Subcutaneous adipose tissue (tissue), 4 donors: ENCODE measurements around the gene DENND4B. TPM values are rescaled to one million over a fixed set of nuclear protein-coding genes. Genes with fewer than 3 reads are reported as not detected.

Experiments
- total RNA-seq, 4 donors: library from RNA; depleted of rRNA; stranded (reverse); fragments of >200 nt; gene quantifications; one replicate each; pipeline ENCODE4 v1.1.0, GENCODE V29; 2016
- TF ChIP-seq, protein P1 (sequence below): fragments of 450-650 bp; IDR thresholded peaks from one replicate; pipeline ENCODE4 v1.5.1; 2016; ENCODE audit warnings: low read depth, mild to moderate bottlenecking, control low read depth, antibody characterized with exemption, moderate library complexity

DENND4B gene
- 10 to 100 TPM; 33.8 to 67.6 (median 43.6) TPM for total RNA-seq

DNA sequence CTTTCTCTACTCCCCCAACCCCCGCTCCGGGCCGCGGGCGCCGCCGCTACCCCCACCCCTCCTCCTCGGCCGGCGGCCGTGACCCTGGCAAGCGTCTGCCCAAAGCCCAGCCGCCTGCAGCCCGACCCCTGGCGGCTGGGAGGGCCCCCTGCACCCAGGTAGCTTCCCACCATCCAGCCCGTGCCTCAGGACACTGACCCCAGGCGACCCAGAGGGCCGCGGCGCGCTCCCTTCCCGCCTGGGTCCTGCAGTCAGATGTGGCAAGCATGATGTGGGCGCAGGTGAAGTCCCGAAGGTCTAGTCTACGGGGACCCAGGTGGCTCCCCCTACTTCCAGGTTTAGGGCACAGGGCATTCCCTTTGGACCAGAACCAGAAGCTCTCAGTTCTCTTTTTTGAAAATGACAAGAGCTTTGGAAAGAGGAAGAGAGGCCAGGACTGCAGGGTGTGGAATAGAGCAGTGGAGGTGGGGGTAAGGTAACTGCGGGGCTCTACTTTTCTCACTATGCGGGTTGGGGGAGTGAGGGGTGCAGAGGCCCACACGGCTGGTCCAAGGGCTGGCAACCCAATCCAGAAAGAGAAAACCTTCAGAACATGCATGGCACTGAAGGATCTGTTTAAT lies at the start of gene DENND4B:
Gene DENND4B, minus strand, starts transcription at position 97 of the 620 bp plus-strand sequence. CDS start 2,344 bp downstream, outside the sequence.
- TF ChIP-seq, protein P1, sequence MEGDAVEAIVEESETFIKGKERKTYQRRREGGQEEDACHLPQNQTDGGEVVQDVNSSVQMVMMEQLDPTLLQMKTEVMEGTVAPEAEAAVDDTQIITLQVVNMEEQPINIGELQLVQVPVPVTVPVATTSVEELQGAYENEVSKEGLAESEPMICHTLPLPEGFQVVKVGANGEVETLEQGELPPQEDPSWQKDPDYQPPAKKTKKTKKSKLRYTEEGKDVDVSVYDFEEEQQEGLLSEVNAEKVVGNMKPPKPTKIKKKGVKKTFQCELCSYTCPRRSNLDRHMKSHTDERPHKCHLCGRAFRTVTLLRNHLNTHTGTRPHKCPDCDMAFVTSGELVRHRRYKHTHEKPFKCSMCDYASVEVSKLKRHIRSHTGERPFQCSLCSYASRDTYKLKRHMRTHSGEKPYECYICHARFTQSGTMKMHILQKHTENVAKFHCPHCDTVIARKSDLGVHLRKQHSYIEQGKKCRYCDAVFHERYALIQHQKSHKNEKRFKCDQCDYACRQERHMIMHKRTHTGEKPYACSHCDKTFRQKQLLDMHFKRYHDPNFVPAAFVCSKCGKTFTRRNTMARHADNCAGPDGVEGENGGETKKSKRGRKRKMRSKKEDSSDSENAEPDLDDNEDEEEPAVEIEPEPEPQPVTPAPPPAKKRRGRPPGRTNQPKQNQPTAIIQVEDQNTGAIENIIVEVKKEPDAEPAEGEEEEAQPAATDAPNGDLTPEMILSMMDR = no peak

- TF ChIP-seq, protein P1 = no peak
Measured at GRCh38 chr1:153995640-153996039, 49.1 kb upstream of the DENND4B start.

DNA sequence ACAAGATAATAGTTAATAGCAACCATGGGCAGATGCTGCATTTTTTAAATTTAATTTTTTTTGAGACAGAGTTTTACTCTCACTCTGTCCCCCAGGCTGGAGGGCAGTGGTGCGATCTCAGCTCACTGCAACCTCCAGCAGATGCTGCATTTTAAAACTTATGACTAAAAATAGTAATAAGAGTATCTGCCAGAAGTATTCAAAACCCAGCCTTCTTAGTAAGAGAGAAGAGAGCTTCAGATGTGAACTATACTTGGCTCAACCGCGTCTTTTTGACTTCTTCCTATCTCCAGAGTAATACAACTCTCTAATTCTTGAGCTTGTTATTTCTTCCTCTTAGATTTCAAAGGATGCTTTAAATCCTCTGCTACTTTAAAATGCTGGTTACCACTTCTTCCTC lies 48.7 kb upstream of the DENND4B start:
- TF ChIP-seq, protein P1 = no peak

GRCh38 chr1:153991806-153992205 lies 45.3 kb upstream of the DENND4B start:
- TF ChIP-seq, protein P1 = no peak

GRCh38 chr1:153991151-153991630 lies 44.7 kb upstream of the DENND4B start:
- TF ChIP-seq, protein P1 = no peak

GRCh38 chr1:153990468-153991150 lies 44.1 kb upstream of the DENND4B start, which contains the start of gene RPS27:
Gene RPS27, plus strand, starts transcription at chr1:153990762. Its CDS starts 35 bp downstream, at chr1:153990797.
- TF ChIP-seq, protein P1 = no peak

DNA sequence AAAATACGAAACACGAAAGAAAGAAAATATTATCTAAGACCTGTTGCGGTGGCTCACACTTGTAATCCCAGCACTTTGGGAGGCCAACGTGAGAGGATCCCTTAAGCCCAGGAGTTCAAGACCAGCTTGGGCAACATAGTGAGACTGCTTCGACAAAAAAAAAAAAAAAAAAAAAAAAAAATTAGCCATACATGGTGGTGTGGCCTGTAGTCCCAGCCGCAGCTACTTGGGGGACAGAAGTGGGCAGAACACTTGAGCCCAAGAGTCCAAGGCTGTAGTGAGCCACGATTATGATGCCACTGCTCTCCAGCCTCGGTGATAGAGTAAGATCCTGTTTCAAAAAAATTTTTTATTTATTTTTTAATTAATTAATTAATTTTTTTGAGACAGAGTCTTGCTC lies 41.1 kb upstream of the DENND4B start:
- TF ChIP-seq, protein P1 = no peak
